K562 (cell line): ENCODE measurements around the gene PCSK6. TPM values are rescaled to one million over a fixed set of nuclear protein-coding genes. Genes with fewer than 3 reads are reported as not detected.

ENCODE experiments used
- ATAC-seq: fragments of 200-7000 bp; cut with Tn5 transposase; 3 replicates; pipeline ENCODE4 v1.9.1; 2020; ENCODE audit warnings: moderate library complexity
- BruUV-seq: library from RNA; stranded (reverse); fragments of 400-500 nt; replicated peaks from 2 replicates; lab custom pipeline; 2021; lab: Mats Ljungman, UMichigan
- CTCF ChIA-PET: fragments of 300-600 bp; formaldehyde crosslinking; extraction: SDS; loops from one replicate; lab custom pipeline; 2021; ENCODE audit warnings: low intra/inter-chr PET ratio; lab: Yijun Ruan, JAX
- POLR2A ChIA-PET: fragments of 300-600, 350-650 bp; sonication (Branson Sonifier 250); formaldehyde crosslinking; extraction: SDS; loops from one replicate; lab custom pipeline; 2021; ENCODE audit warnings: antibody characterized with exemption, inconsistent platforms; lab: Yijun Ruan, JAX
- DNase-seq, 4 experiments: peaks; one replicate each; pipeline versions ENCODE4 v3.0.0 to v3.0.0-alpha.2; 2011 to 2018; ENCODE audit warnings: low spot score in 3 of 4, mixed read lengths in 3 of 4; ENCODE audit errors: extremely low read depth in 1 of 4
- FAIRE-seq: peaks from 2 replicates; lab custom pipeline; 2011; peaks lifted over from hg19 to GRCh38; lab: Jason Lieb, UNC
- H2AFZ ChIP-seq: 2 replicates; pipeline ENCODE4 v1.6.0; 2011; ENCODE audit warnings: low read depth, low read length, control low read depth, inconsistent platforms
- H3K27ac ChIP-seq: fragments of 200-600 bp; 3 replicates; pipeline ENCODE4 v1.8.0; 2011; ENCODE audit warnings: low read depth, mild to moderate bottlenecking, control low read depth, inconsistent platforms, low read length, moderate library complexity, mixed read lengths; ENCODE audit errors: extremely low read depth
- H3K27me3 ChIP-seq, 2 experiments: fragments of 300-600 bp in 1 of 2; 2 replicates in 1 of 2; 3 replicates in 1 of 2; pipeline versions ENCODE4 v1.6.0 to v1.8.0; 2011; ENCODE audit warnings: inconsistent platforms in 2 of 2, low read length in 2 of 2, mild to moderate bottlenecking in 1 of 2, mixed read lengths in 1 of 2, moderate library complexity in 1 of 2; ENCODE audit not compliant: control insufficient read depth in 2 of 2, insufficient read depth in 2 of 2
- H3K36me3 ChIP-seq: fragments of 300-600 bp; 3 replicates; pipeline ENCODE4 v1.8.0; 2011; ENCODE audit warnings: mild to moderate bottlenecking, low read length, inconsistent platforms; ENCODE audit not compliant: control insufficient read depth, insufficient read depth
- H3K4me1 ChIP-seq, 2 experiments: fragments of 200-600 bp in 1 of 2; replicated peaks in 1 of 2; 2 replicates in 1 of 2; 3 replicates in 1 of 2; pipeline versions ENCODE4 v1.5.1 to v1.8.0; 2011; ENCODE audit warnings: inconsistent platforms in 2 of 2, low read length in 2 of 2, mild to moderate bottlenecking in 1 of 2, mixed read lengths in 1 of 2, moderate library complexity in 1 of 2; ENCODE audit not compliant: control insufficient read depth in 2 of 2, insufficient read depth in 2 of 2
- H3K4me2 ChIP-seq: 2 replicates; pipeline ENCODE4 v1.6.1; 2011; ENCODE audit warnings: low read length, control low read depth, inconsistent platforms, mixed read lengths; ENCODE audit not compliant: insufficient read depth
- H3K4me3 ChIP-seq: fragments of 200-600 bp; sonication (generic), shearing (Covaris generic); 2 replicates; pipeline ENCODE4 v1.5.1; 2016; ENCODE audit warnings: control low read depth, inconsistent platforms
- H3K79me2 ChIP-seq: fragments of 200-600 bp; 3 replicates; pipeline ENCODE4 v1.8.0; 2011; ENCODE audit warnings: low read length, inconsistent platforms; ENCODE audit not compliant: control insufficient read depth, insufficient read depth
- H3K9ac ChIP-seq, 2 experiments: 2 replicates each; pipeline versions ENCODE4 v1.6.0 to v1.6.1; 2011; ENCODE audit warnings: low read depth in 2 of 2, low read length in 2 of 2, control low read depth in 1 of 2, inconsistent platforms in 1 of 2, mild to moderate bottlenecking in 1 of 2, mixed read lengths in 1 of 2; ENCODE audit not compliant: insufficient read depth in 1 of 2
- H3K9me1 ChIP-seq: one replicate; pipeline ENCODE4 v1.6.0; 2011; ENCODE audit warnings: inconsistent platforms, mild to moderate bottlenecking, low read length, moderate library complexity; ENCODE audit not compliant: control insufficient read depth, insufficient read depth
- H3K9me3 ChIP-seq: replicated peaks from 2 replicates; pipeline ENCODE4 v1.5.1; 2011; ENCODE audit warnings: low read depth, low read length, inconsistent platforms; ENCODE audit not compliant: control insufficient read depth, insufficient read depth
- H4K20me1 ChIP-seq: replicated peaks from 2 replicates; pipeline ENCODE4 v1.6.1; 2011; ENCODE audit warnings: low read length, inconsistent platforms, mixed read lengths; ENCODE audit not compliant: control insufficient read depth, insufficient read depth
- ARID2 ChIP-seq: fragments of 450-650 bp; IDR thresholded peaks from 2 replicates; pipeline ENCODE4 v1.6.1; 2017; ENCODE audit warnings: antibody characterized with exemption, mild to moderate bottlenecking
- CSDE1 ChIP-seq, 2 experiments: fragments of 450-650 bp; IDR thresholded peaks; 2 replicates each; pipeline ENCODE4 v1.6.1; 2016; ENCODE audit warnings: mild to moderate bottlenecking in 1 of 2
- CTBP1 ChIP-seq: fragments of 450-650 bp; IDR thresholded peaks from 2 replicates; pipeline ENCODE4 v1.6.1; 2016; ENCODE audit warnings: borderline replicate concordance
- DEAF1 ChIP-seq: fragments of 450-650 bp; formaldehyde crosslinking; IDR thresholded peaks from 2 replicates; pipeline ENCODE4 v1.4.0; 2020; ENCODE audit warnings: mild to moderate bottlenecking, moderate library complexity
- EHMT2 ChIP-seq: fragments of 450-650 bp; IDR thresholded peaks from 2 replicates; pipeline ENCODE4 v1.6.1; 2018; ENCODE audit warnings: antibody characterized with exemption
- FUS ChIP-seq: fragments of 200-400 bp; formaldehyde crosslinking; optimal IDR thresholded peaks from 2 replicates; pipeline ENCODE3; 2017; ENCODE audit warnings: low read depth, low read length
- GATAD2B ChIP-seq: fragments of 450-650 bp; IDR thresholded peaks from 2 replicates; pipeline ENCODE4 v1.6.1; 2017; ENCODE audit warnings: mild to moderate bottlenecking, borderline replicate concordance
- HMG20B ChIP-seq: fragments of 250-450 bp; sonication (Bioruptor Pico); IDR thresholded peaks from 2 replicates; pipeline ENCODE4 v1.5.0; 2021; ENCODE audit warnings: mild to moderate bottlenecking
- ILF3 ChIP-seq: fragments of 450-650 bp; IDR thresholded peaks from 2 replicates; pipeline ENCODE4 v1.6.1; 2018; ENCODE audit warnings: antibody characterized with exemption, mild to moderate bottlenecking, moderate library complexity, borderline replicate concordance
- KLF1 ChIP-seq: fragments of 450-650 bp; IDR thresholded peaks from 2 replicates; pipeline ENCODE4 v1.6.1; 2016; ENCODE audit warnings: missing genetic modification characterization, missing compliant biosample characterization
- MCM5 ChIP-seq: fragments of 450-650 bp; IDR thresholded peaks from 2 replicates; pipeline ENCODE4 v1.6.1; 2016; ENCODE audit warnings: low read depth
- NFRKB ChIP-seq: fragments of 450-650 bp; IDR thresholded peaks from 2 replicates; pipeline ENCODE4 v1.6.1; 2016; ENCODE audit warnings: low read depth
- PHF20 ChIP-seq: fragments of 450-650 bp; IDR thresholded peaks from 2 replicates; pipeline ENCODE4 v1.6.1; 2018; ENCODE audit not compliant: partially characterized antibody
- SAP30 ChIP-seq: fragments of 200-600 bp; sonication (generic); IDR thresholded peaks from 2 replicates; pipeline ENCODE4 v1.6.1; 2012; ENCODE audit warnings: borderline replicate concordance, low read depth, mild to moderate bottlenecking, moderate library complexity, low read length, control low read depth, inconsistent platforms; ENCODE audit not compliant: insufficient read depth, poor library complexity, severe bottlenecking
- SP2 ChIP-seq: IDR thresholded peaks from 2 replicates; pipeline ENCODE4 v1.6.1; 2011; ENCODE audit warnings: mild to moderate bottlenecking, low read depth, low read length, moderate library complexity; ENCODE audit not compliant: poor library complexity, severe bottlenecking; ENCODE audit errors: extremely low read depth
- TOE1 ChIP-seq, 2 experiments: fragments of 450-650 bp in 1 of 2; sonication (generic) in 1 of 2; formaldehyde crosslinking in 1 of 2; IDR thresholded peaks; 2 replicates each; pipeline versions ENCODE4 v1.7.1 to v1.8.0; 2016 to 2022; ENCODE audit warnings: borderline replicate concordance in 2 of 2, mild to moderate bottlenecking in 2 of 2, antibody characterized with exemption in 1 of 2, inconsistent platforms in 1 of 2, low read depth in 1 of 2, missing genetic modification reagents in 1 of 2, moderate library complexity in 1 of 2
- ZBTB11 ChIP-seq, 3 experiments: fragments of 200-800 bp in 1 of 3; fragments of 250-450 bp in 1 of 3; fragments of 450-650 bp in 1 of 3; sonication (Bioruptor Pico) in 1 of 3; sonication (Bioruptor generic) in 1 of 3; formaldehyde crosslinking in 1 of 3; IDR thresholded peaks; 2 replicates each; pipeline versions ENCODE4 v1.6.1 to v1.8.0; 2016 to 2022; ENCODE audit warnings: mild to moderate bottlenecking in 2 of 3, missing genetic modification characterization in 2 of 3, missing compliant biosample characterization in 1 of 3, moderate library complexity in 1 of 3
- ZNF143 ChIP-seq: sonication (generic); formaldehyde crosslinking; IDR thresholded peaks from 2 replicates; pipeline ENCODE4 v1.9.0; 2022; ENCODE audit warnings: mild to moderate bottlenecking, missing genetic modification reagents
- ZNF444 ChIP-seq: fragments of 250-450 bp; sonication (Bioruptor Pico); IDR thresholded peaks from 2 replicates; pipeline ENCODE4 v1.4.0; 2020; ENCODE audit warnings: mild to moderate bottlenecking, moderate library complexity
- WGBS: fragments of 100-300 bp; shearing (Covaris generic); methylation state at CpG from one replicate; pipeline ENCODE4 v1.1.6; 2016; ENCODE audit warnings: low coverage, mixed read lengths; ENCODE audit not compliant: insufficient coverage; ENCODE audit errors: missing lambda C conversion rate; 5-methylcytosine and 5-hydroxymethylcytosine counted together
- in situ Hi-C: fragments of 300-500 bp; cut with MboI; formaldehyde crosslinking; loops from 4 replicates; pipeline ENCODE4 v1.15.0; 2018; ENCODE audit warnings: inconsistent platforms, mixed read lengths
- intact Hi-C: fragments of 100-400 bp; cut with micrococcal nuclease; formaldehyde crosslinking; loops from 2 replicates; pipeline ENCODE4 v1.14.2; 2022
- polyA plus RNA-seq, 8 experiments: library from polyadenylated mRNA; depleted of rRNA in 4 of 8; stranded (reverse) in 5 of 8; unstranded in 3 of 8; fragments of >200 nt; fragmentation: Nextera tagmentation in 2 of 8; fragmentation: Illumina TruSeq in 1 of 8; extraction: Ambion mirVana in 2 of 8; extraction: Trizol in 1 of 8; gene quantifications; 2 replicates each; pipeline versions ENCODE4 v1.2.1 to v1.2.3, GENCODE V29; 2011 to 2014; ENCODE audit warnings: inconsistent platforms in 1 of 8, missing spikeins in 1 of 8
- total RNA-seq, 7 experiments: library from RNA; depleted of rRNA in 6 of 7; stranded (reverse); fragments of >200 nt in 6 of 7; fragmentation: Illumina TruSeq in 2 of 7; extraction: Trizol in 2 of 7; gene quantifications; 2 replicates each; pipeline versions ENCODE4 v1.2.1 to v1.2.3, GENCODE V29; 2011 to 2021; ENCODE audit warnings: low replicate concordance in 1 of 7

The PCSK6 gene
- total and polyA plus RNA-seq, 9 of the 15 experiments (the other 6 are each of a cell fraction or from before 2014, with no cell fraction given): 2.2 to 32.6 (median 14.5) TPM

DNA sequence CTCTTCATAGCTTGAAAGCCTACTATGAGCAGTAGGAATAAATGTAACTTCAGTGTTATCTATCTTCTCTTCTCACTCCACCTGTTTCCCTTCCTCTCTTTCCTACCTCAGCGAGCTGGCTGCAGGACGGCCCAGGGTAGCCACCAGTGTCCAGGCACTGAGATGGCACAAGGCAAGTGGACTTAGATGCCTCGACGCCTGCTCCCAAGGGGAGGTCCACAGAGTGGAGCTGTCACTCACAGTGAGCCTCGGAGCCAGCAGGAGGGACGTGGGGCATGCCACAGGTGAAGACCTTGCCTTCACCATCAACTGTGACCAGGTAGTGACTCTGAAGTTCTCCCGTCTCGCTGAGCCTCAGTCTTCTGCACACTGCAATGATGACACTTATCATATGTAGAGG lies 88.2 kb downstream of the PCSK6 start:
- in situ Hi-C loops: no loop called here
- BruUV-seq: no TSS peak
- no peak for TF ChIP-seq HMG20B (CRISPR knock-in tag)
- no peak for TF ChIP-seq NFRKB
- no peak for TF ChIP-seq CTBP1
- TF ChIP-seq ZNF444 (CRISPR knock-in tag): no peak
- no peak for TF ChIP-seq FUS
- TF ChIP-seq PHF20: no peak
- TF ChIP-seq MCM5: no peak
- TF ChIP-seq CSDE1 (IDR thresholded peaks at IDR 0.05): no peak
- no peak for TF ChIP-seq ZNF143 (CRISPR knock-in tag)
- no peak for TF ChIP-seq KLF1 (tag)
- no peak for TF ChIP-seq GATAD2B
- TF ChIP-seq SAP30: no peak
- TF ChIP-seq ILF3: no peak
- no peak for TF ChIP-seq TOE1 (IDR thresholded peaks at IDR 0.05; ENCODE audit: borderline replicate concordance)
- TF ChIP-seq TOE1 (CRISPR knock-in tag; IDR thresholded peaks at IDR 0.05; ENCODE audit: borderline replicate concordance, low read depth): no peak
- TF ChIP-seq ZBTB11 (CRISPR knock-in tag; IDR thresholded peaks at IDR 0.05): no peak
- no peak for TF ChIP-seq ARID2
- TF ChIP-seq SP2: no peak
- no peak for TF ChIP-seq DEAF1
- TF ChIP-seq EHMT2: no peak

More for the DNA sequence above, 88.2 kb downstream of the PCSK6 start:
- POLR2A ChIA-PET: interaction anchor here (0.6 kb wide), 2 partner anchors 42 to 67 kb away, joined by 3 read pairs; no protein-coding TSS in a partner anchor
- FAIRE-seq (no peak), DNase-seq (no peak), ATAC-seq (no peak)
- no peak overlapping the region for H3K4me2 ChIP-seq
- WGBS: 39% methylated on average over 8 of the region's 8 CpGs
- no peaks in the 10 kb centered on the region for H3K79me2 ChIP-seq
- H3K4me1 ChIP-seq: peaks cover 0 to 6% of the 10 kb centered on the region in 2 experiments; a peak in 1 of 5 replicates
- H3K36me3 ChIP-seq: peaks cover 11% of the 10 kb centered on the region; the same call in 2 of the 3 replicates
- H3K27me3 ChIP-seq: peaks cover 0 to 21% of the 10 kb centered on the region in 2 experiments; a peak in 2 of 5 replicates
- no peak overlapping the region; a peak in 1 of 4 replicates for H3K9ac ChIP-seq
- H3K9me3 ChIP-seq: no peaks in the 10 kb centered on the region
- H3K27ac ChIP-seq: no peak overlapping the region
- H4K20me1 ChIP-seq: no peaks in the 10 kb centered on the region; the same call in 1 of the 2 replicates
- CTCF ChIA-PET: no interaction called here
- no peak overlapping the region for H2AFZ ChIP-seq
- H3K4me3 ChIP-seq: no peak overlapping the region
- intact Hi-C loops: no loop called here
- peaks cover 3% of the 10 kb centered on the region for H3K9me1 ChIP-seq
